ENCODE measurements around the gene CACNA1D. TPM values are rescaled to one million over a fixed set of nuclear protein-coding genes. Genes with fewer than 3 reads are reported as not detected.

The CACNA1D gene
- total RNA-seq, 1 donor from 2014 or later = 5.6 TPM

- DNase-seq = no peak
Measured at GRCh38 chr3:53826048-53826447, 331.6 kb downstream of the CACNA1D start.

- DNase-seq = no peak
Measured at GRCh38 chr3:53828581-53828980, 334.2 kb downstream of the CACNA1D start.

- no peak for DNase-seq
Measured at GRCh38 chr3:53829605-53830004, 335.2 kb downstream of the CACNA1D start.

GRCh38 chr3:53830944-53831343 lies 336.5 kb downstream of the CACNA1D start:
- DNase-seq = no peak

GRCh38 chr3:53833053-53833645 lies 338.7 kb downstream of the CACNA1D start:
- DNase-seq = no peak

GRCh38 chr3:53833700-53834099 lies 339.3 kb downstream of the CACNA1D start:
- no peak for DNase-seq

GRCh38 chr3:53834429-53835095 lies 340.2 kb downstream of the CACNA1D start:
- DNase-seq = no peak

- DNase-seq = no peak
Measured at GRCh38 chr3:53835257-53835656, 340.8 kb downstream of the CACNA1D start.

- DNase-seq = no peak
Measured at GRCh38 chr3:53836084-53836872, 341.9 kb downstream of the CACNA1D start.

GRCh38 chr3:53837331-53837730 lies 342.9 kb downstream of the CACNA1D start:
- DNase-seq = no peak

- DNase-seq = no peak
Measured at GRCh38 chr3:53841296-53841695, 346.9 kb downstream of the CACNA1D start.

- DNase-seq = no peak
Measured at GRCh38 chr3:53842436-53843194, 348.2 kb downstream of the CACNA1D start.

GRCh38 chr3:53843195-53844177 lies 349.1 kb downstream of the CACNA1D start:
- no peak for DNase-seq

GRCh38 chr3:53844262-53845102 lies 350.1 kb downstream of the CACNA1D start:
- DNase-seq = no peak

GRCh38 chr3:53845103-53845880 lies 350.9 kb downstream of the CACNA1D start:
- no peak for DNase-seq

GRCh38 chr3:53845881-53846133 lies 351.4 kb downstream of the CACNA1D start:
- DNase-seq = no peak

- no peak for DNase-seq
Measured at GRCh38 chr3:53846134-53846850, 351.9 kb downstream of the CACNA1D start, which contains the start of the genes CHDH and IL17RB. TSS of gene CHDH (minus strand) at chr3:53846419. CDS start at chr3:53824008, 22,411 bp downstream. TSS of gene IL17RB (plus strand) at chr3:53846568. CDS start at chr3:53846589, 21 bp downstream.

- DNase-seq = no peak
Measured at GRCh38 chr3:53846851-53847155, 352.4 kb downstream of the CACNA1D start.

GRCh38 chr3:53849916-53850315 lies 355.5 kb downstream of the CACNA1D start:
- no peak for DNase-seq

All from skin of body (tissue), 2 donors.